ENCODE measurements around the gene KIAA1671. TPM values are rescaled to one million over a fixed set of nuclear protein-coding genes. Genes with fewer than 3 reads are reported as not detected.
"Not testable (repeated sequence)": the region's sequence is repeated elsewhere in the genome, so short reads cannot be mapped to it uniquely, and the experiment has no call there.

The KIAA1671 gene
- 11.6 TPM for total RNA-seq
- long read RNA-seq, partial matches to known transcripts: 8 of 9 reads
- long read RNA-seq, other reads (novel, unspliced or antisense): 1 of 9 reads

- intact Hi-C loops (cut with micrococcal nuclease): loop anchor here (2.0 kb wide), 1 partner anchor 97 kb away; no protein-coding TSS in a partner anchor
- ATAC-seq: peak; percentile 98
- peak; percentile 92 for DNase-seq
Observed at GRCh38 chr22:24951942-24952836, at the start of gene KIAA1671. KIAA1671 (plus strand) TSS chr22:24952716; CDS start chr22:25028000, 75,284 bp downstream.

GRCh38 chr22:24905909-24906308, 46.6 kb upstream of the KIAA1671 start:
- ATAC-seq (no peak), DNase-seq (no peak)
- intact Hi-C loops (cut with micrococcal nuclease): no loop called here

GRCh38 chr22:24907101-24907500, 45.4 kb upstream of the KIAA1671 start:
- ATAC-seq; intact Hi-C loops (cut with micrococcal nuclease); DNase-seq: not testable (repeated sequence)

GRCh38 chr22:24920029-24920428, 32.5 kb upstream of the KIAA1671 start:
- ATAC-seq: no peak
- DNase-seq: no peak
- intact Hi-C loops (cut with micrococcal nuclease): no loop called here

GRCh38 chr22:24925586-24926427, 26.7 kb upstream of the KIAA1671 start:
- intact Hi-C loops (cut with micrococcal nuclease): no loop called here
- no peak for ATAC-seq
- DNase-seq: no peak

GRCh38 chr22:24926428-24926725, 26.1 kb upstream of the KIAA1671 start:
- no peak for DNase-seq
- intact Hi-C loops (cut with micrococcal nuclease): no loop called here

GRCh38 chr22:24926849-24927579, 25.5 kb upstream of the KIAA1671 start:
- intact Hi-C loops (cut with micrococcal nuclease): no loop called here

More at GRCh38 chr22:24926428-24926725, 26.1 kb upstream of the KIAA1671 start:
- no peak for ATAC-seq

GRCh38 chr22:24928322-24928721, 24.2 kb upstream of the KIAA1671 start:
- intact Hi-C loops (cut with micrococcal nuclease): no loop called here
- DNase-seq: no peak
- no peak for ATAC-seq

More at GRCh38 chr22:24926849-24927579, 25.5 kb upstream of the KIAA1671 start:
- ATAC-seq (no peak), DNase-seq (no peak)

GRCh38 chr22:24930678-24931077, 21.8 kb upstream of the KIAA1671 start:
- DNase-seq: no peak
- intact Hi-C loops (cut with micrococcal nuclease): no loop called here
- ATAC-seq: no peak

- ATAC-seq (no peak), DNase-seq (no peak)
- intact Hi-C loops (cut with micrococcal nuclease): loop anchor here (5.0 kb wide), 1 partner anchor 121 kb away; no protein-coding TSS in a partner anchor
Observed at GRCh38 chr22:24935771-24936483, 16.6 kb upstream of the KIAA1671 start.

GRCh38 chr22:24937114-24937513, 15.4 kb upstream of the KIAA1671 start:
- no peak for DNase-seq
- intact Hi-C loops (cut with micrococcal nuclease): loop anchor here (5.0 kb wide), 1 partner anchor 120 kb away; no protein-coding TSS in a partner anchor
- no peak for ATAC-seq

GRCh38 chr22:24938741-24939341, 13.7 kb upstream of the KIAA1671 start:
- ATAC-seq (peak; percentile 32), DNase-seq (no peak)
- intact Hi-C loops (cut with micrococcal nuclease): loop anchor here (5.0 kb wide), 1 partner anchor 118 kb away; no protein-coding TSS in a partner anchor

- ATAC-seq: no peak
- intact Hi-C loops (cut with micrococcal nuclease): no loop called here
Observed at GRCh38 chr22:24942301-24942700, 10.2 kb upstream of the KIAA1671 start.

GRCh38 chr22:24944217-24944937, 8.1 kb upstream of the KIAA1671 start:
- no peak for ATAC-seq
- intact Hi-C loops (cut with micrococcal nuclease): no loop called here
- no peak for DNase-seq

More at GRCh38 chr22:24942301-24942700, 10.2 kb upstream of the KIAA1671 start:
- DNase-seq: no peak

GRCh38 chr22:24945430-24945829, 7.1 kb upstream of the KIAA1671 start:
- intact Hi-C loops (cut with micrococcal nuclease): no loop called here
- ATAC-seq (no peak), DNase-seq (no peak)

- intact Hi-C loops (cut with micrococcal nuclease): no loop called here
- ATAC-seq: no peak
- no peak for DNase-seq
Observed at GRCh38 chr22:24947383-24947782, 5.1 kb upstream of the KIAA1671 start.

- intact Hi-C loops (cut with micrococcal nuclease): no loop called here
- DNase-seq: no peak
- ATAC-seq: no peak
Observed at GRCh38 chr22:24947881-24948280, 4.6 kb upstream of the KIAA1671 start.

All from left ventricle myocardium superior (tissue), 1 donor.